DOHH2 (cell line): ENCODE measurements around the gene CAPN11.

ENCODE experiments used
- EZH2phosphoT487 ChIP-seq: fragments of 200-600 bp; sonication (generic); IDR thresholded peaks from 2 replicates; pipeline ENCODE4 v1.6.1; 2017; ENCODE audit warnings: borderline replicate concordance, mild to moderate bottlenecking, antibody characterized with exemption, low read length, moderate library complexity, mixed read lengths
- TF ChIP-seq, protein P1 (sequence below): fragments of 200-600 bp; sonication (generic); IDR thresholded peaks from one replicate; pipeline ENCODE4 v1.5.1; 2014; ENCODE audit warnings: antibody characterized with exemption, mild to moderate bottlenecking, low read depth, low read length; ENCODE audit not compliant: poor library complexity, severe bottlenecking

DNA sequence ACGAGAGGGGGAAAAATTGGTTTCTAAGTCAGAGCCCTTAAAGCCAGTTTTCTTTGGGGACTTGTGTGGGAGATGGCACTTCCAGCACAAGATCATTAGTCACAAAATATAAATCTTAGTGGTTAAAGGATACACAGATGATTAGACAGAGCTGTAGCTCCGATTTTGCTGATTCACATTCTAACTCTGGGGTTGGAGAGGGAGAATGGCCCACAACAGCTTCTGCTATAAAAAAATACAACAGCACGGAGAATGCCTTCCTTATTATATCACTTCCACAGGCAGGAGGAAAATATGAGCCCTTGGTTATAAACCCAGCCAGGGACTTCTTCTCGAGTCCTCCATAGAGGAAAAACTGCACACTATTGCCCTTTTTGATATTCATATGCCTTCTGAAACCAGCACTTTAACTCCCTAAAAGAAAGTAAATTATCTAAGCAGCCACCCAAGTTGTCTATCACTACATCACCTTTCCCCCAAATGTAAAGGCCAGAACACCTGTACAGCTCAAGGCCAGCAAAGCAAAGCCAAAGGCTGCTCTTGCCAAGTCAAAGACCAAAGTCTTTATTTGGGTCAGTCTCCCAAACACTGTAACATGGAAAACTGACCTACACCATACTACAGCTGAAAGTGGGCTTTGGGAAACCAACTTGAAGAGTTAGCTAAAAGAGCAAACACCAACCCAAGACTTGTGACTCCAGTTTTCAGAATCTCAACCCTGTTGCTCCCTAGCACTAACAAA lies 41.8 kb upstream of the CAPN11 start:
- TF ChIP-seq, protein P1, sequence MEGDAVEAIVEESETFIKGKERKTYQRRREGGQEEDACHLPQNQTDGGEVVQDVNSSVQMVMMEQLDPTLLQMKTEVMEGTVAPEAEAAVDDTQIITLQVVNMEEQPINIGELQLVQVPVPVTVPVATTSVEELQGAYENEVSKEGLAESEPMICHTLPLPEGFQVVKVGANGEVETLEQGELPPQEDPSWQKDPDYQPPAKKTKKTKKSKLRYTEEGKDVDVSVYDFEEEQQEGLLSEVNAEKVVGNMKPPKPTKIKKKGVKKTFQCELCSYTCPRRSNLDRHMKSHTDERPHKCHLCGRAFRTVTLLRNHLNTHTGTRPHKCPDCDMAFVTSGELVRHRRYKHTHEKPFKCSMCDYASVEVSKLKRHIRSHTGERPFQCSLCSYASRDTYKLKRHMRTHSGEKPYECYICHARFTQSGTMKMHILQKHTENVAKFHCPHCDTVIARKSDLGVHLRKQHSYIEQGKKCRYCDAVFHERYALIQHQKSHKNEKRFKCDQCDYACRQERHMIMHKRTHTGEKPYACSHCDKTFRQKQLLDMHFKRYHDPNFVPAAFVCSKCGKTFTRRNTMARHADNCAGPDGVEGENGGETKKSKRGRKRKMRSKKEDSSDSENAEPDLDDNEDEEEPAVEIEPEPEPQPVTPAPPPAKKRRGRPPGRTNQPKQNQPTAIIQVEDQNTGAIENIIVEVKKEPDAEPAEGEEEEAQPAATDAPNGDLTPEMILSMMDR = no peak
- no peak for TF ChIP-seq EZH2phosphoT487
